Panc1 (cell line): ENCODE measurements around the gene KRT73.

ENCODE experiments used
- CTCF ChIP-seq: fragments of 450-650 bp; IDR thresholded peaks from 2 replicates; pipeline ENCODE4 v1.5.1; 2017; ENCODE audit warnings: mild to moderate bottlenecking
- POLR2AphosphoS5 ChIP-seq: IDR thresholded peaks from 2 replicates; pipeline ENCODE4 v1.6.1; 2012; ENCODE audit warnings: mild to moderate bottlenecking, low read depth, low read length, moderate library complexity
- REST ChIP-seq, 2 experiments: IDR thresholded peaks; 2 replicates each; pipeline ENCODE4 v1.6.1; 2011 to 2012; ENCODE audit warnings: low read depth in 2 of 2, control low read depth in 1 of 2, low read length in 1 of 2, mild to moderate bottlenecking in 1 of 2, moderate library complexity in 1 of 2; ENCODE audit not compliant: insufficient read depth in 1 of 2
- SIN3A ChIP-seq: IDR thresholded peaks from 2 replicates; pipeline ENCODE4 v1.6.1; 2012; ENCODE audit warnings: low read depth, mild to moderate bottlenecking, low read length, moderate library complexity, borderline replicate concordance; ENCODE audit not compliant: insufficient read depth
- TCF7L2 ChIP-seq: IDR thresholded peaks from 2 replicates; pipeline ENCODE4 v1.6.1; 2011; ENCODE audit warnings: mild to moderate bottlenecking, low read depth, low read length, inconsistent platforms

GRCh38 chr12:52601671-52602070 lies 16.7 kb downstream of the KRT73 start:
- TF ChIP-seq CTCF (no peak), REST (IDR thresholded peaks at IDR 0.05; ENCODE audit: insufficient read depth in 1 of 2, low read depth in 2 of 2, low read length in 1 of 2) (no peak), POLR2AphosphoS5 (no peak), SIN3A (no peak), TCF7L2 (no peak)
